NCI-H1930 (cell line): Measurements from ENCODE around the gene PITPNM3.

Source experiments
- DNase-seq, 2 experiments: peaks; one replicate each; lab custom pipeline; 2025; lab: John Stamatoyannopoulos, UW

Gene PITPNM3

DNA sequence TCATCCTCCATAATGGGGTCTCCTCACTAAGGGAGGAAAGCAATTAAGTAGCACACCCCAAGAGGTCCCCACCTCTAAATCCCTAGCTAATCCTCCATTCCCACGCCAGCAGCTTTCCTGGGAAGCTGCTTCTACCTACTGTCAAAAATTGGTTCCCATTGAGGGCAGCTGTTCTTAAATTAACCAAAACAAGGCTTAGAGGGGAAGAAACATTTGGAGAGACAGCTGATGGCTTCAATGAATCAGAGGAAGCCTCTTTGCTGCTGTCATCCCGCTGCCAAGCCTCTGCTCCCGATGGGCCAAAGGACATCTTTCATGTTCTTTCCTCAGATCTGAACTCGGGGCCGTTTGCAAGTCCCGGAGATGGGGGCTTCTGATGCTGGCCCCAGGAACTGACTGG lies 148.1 kb downstream of the PITPNM3 start:
- DNase-seq, result no peak

DNA sequence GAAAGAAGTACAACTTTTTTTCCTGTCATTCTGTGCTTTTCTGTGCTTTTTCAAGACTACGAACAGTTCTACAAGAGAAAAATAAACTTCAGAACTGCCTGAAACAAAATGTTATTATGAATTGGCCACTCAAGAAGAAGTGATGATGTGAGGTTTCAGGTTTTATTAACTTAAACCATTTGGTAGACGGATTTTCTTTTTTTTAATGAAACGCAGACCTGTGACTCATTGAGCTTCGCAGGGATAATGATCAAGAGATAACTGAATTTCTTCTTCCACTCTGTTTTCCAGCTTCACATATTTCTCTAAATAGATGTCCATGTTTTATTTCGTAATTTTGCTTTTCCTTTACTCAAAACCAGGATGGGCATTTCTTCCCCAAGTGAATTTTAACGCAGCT lies 154.1 kb downstream of the PITPNM3 start:
- no peak for DNase-seq
